Measurements from ENCODE around the gene IGFBP1. TPM values are rescaled to one million over a fixed set of nuclear protein-coding genes. Genes with fewer than 3 reads are reported as not detected.
A peak's percentile ranks its signal among the peaks of the same experiment; 100 is the strongest.

Gene IGFBP1
- polyA plus RNA-seq, 2 of the 4 experiments (the other 2 are of a cell fraction): 4.4 to 8.4 TPM

- TF ChIP-seq ESRRA (IDR thresholded peaks at IDR 0.05; ENCODE audit: borderline replicate concordance, low read length): no peak
- TF ChIP-seq USF2 (IDR thresholded peaks at IDR 0.05): no peak
- TF ChIP-seq PBX3 (IDR thresholded peaks at IDR 0.05): no peak
- TF ChIP-seq NPAS2 (CRISPR knock-in tag; IDR thresholded peaks at IDR 0.05; ENCODE audit: borderline replicate concordance): no peak
- no peak for TF ChIP-seq NFE2L2 (conservative IDR thresholded peaks at IDR 0.05; ENCODE audit: low read length)
- no peak for TF ChIP-seq MAX (IDR thresholded peaks at IDR 0.05)
- TF ChIP-seq CHD4 (IDR thresholded peaks at IDR 0.05; ENCODE audit: borderline replicate concordance): no peak
- no peak for TF ChIP-seq REST (IDR thresholded peaks at IDR 0.05)
These were observed 15.9 kb upstream of the IGFBP1 start (continued) for GRCh38 chr7:45872116-45873034.

GRCh38 chr7:45873035-45873354, 15.3 kb upstream of the IGFBP1 start, which contains the start of gene CCDC201:
TSS of gene CCDC201 (minus strand) at chr7:45873082. CDS start at chr7:45873007, 75 bp downstream.
- ChIA-PET CTCF (interaction anchor here (0.7 to 1.4 kb wide), 3 partner anchors 10 to 1702 kb away, joined by 3 to 4 read pairs (median 3); no protein-coding TSS in a partner anchor), POLR2A (no interaction called here)
- DNase-seq (ENCODE audit: low read depth in 1 of 2, low spot score in 1 of 2) (no peak), ATAC-seq (no peak), FAIRE-seq (no peak)
- TF ChIP-seq ZSCAN20 (CRISPR knock-in tag; IDR thresholded peaks at IDR 0.05) (no peak), JUN (IDR thresholded peaks at IDR 0.05) (no peak), EP300 (IDR thresholded peaks at IDR 0.05) (no peak), TP53 (CRISPR knock-in tag; IDR thresholded peaks at IDR 0.05) (no peak), RFX5 (IDR thresholded peaks at IDR 0.05) (no peak), CEBPB (IDR thresholded peaks at IDR 0.05) (no peak), MAFK (IDR thresholded peaks at IDR 0.05; ENCODE audit: partially characterized antibody) (no peak), USF2 (IDR thresholded peaks at IDR 0.05) (no peak), RARB (CRISPR knock-in tag; IDR thresholded peaks at IDR 0.05) (no peak), ATOH8 (CRISPR knock-in tag; IDR thresholded peaks at IDR 0.05; ENCODE audit: low read depth) (no peak), PBX3 (IDR thresholded peaks at IDR 0.05) (no peak)
- Histone ChIP-seq H3K4me3 (no peak within 1 kb of the TSS), H3K4me1 (peaks cover 20% of the 10 kb centered on the region; the same call in 2 of the 3 replicates), H3K27ac (peak within 1 kb of the TSS in 1 of 2 experiments; percentile 67; a peak in 1 of 6 replicates), H3K9me3 (peaks cover 1% of the 10 kb centered on the region; the same call in 1 of the 3 replicates), H3K4me2 (no peak within 1 kb of the TSS)
- WGBS (ENCODE audit: missing lambda C conversion rate): 82% methylated on average over 4 of the region's 7 CpGs
